Esophagus squamous epithelium (tissue), 4 donors: ENCODE data around the gene ZNF622.

Experiments used
- POLR2A ChIP-seq, 4 donors: fragments of 450-650 bp; IDR thresholded peaks; one replicate each; pipeline ENCODE4 v1.6.1; 2017; ENCODE audit warnings: antibody characterized with exemption in 4 of 4, mild to moderate bottlenecking in 4 of 4, moderate library complexity in 3 of 4
- TF ChIP-seq, protein P1 (sequence below), 6 experiments: fragments of 450-650 bp in 4 of 6; fragments of 200-600 bp in 2 of 6; sonication (generic) in 2 of 6; IDR thresholded peaks; one replicate each; pipeline ENCODE4 v1.5.1; 2016 to 2019; ENCODE audit warnings: antibody characterized with exemption in 6 of 6, mild to moderate bottlenecking in 4 of 6, moderate library complexity in 4 of 6

DNA sequence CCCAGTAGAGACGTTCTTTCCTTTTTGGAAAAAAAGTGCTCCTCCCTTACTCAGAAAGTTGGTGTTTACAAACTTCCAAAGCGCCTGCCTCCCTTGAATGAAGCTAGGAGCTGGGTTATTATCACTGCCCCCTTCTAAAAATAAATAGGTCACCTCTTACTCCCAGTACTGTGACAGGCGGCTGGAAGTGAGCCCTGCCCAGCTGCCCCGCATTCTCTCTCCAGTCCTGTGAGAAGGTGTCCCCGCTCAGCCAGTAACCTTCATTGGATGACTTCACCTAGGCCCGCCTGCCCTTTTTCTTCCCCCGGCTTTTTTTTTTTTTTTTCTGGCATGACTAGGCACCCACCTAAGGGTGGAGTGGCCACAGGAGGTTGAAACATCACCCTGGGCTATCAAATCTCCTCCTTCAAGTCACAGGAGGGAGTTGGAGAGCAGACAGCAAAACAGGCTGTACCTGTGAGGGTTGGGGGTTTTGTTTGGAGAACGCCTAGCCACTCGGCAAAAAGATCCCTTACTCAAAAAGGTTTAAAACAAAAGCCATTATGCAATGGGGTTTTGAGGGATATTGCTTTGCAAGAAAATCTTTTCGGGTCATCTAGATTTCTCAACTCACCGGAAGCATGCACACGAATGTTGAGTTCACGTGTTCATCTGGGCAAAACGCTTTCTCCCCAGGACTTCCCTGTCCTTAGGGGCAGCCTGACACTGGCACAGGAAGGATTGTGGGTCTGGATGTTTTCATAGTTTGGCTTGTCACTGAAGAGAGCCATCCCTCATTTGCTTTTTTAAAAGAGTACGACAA lies 43.3 kb upstream of the ZNF622 start:
- TF ChIP-seq POLR2A (IDR thresholded peaks at IDR 0.05): no peak
- TF ChIP-seq, protein P1, sequence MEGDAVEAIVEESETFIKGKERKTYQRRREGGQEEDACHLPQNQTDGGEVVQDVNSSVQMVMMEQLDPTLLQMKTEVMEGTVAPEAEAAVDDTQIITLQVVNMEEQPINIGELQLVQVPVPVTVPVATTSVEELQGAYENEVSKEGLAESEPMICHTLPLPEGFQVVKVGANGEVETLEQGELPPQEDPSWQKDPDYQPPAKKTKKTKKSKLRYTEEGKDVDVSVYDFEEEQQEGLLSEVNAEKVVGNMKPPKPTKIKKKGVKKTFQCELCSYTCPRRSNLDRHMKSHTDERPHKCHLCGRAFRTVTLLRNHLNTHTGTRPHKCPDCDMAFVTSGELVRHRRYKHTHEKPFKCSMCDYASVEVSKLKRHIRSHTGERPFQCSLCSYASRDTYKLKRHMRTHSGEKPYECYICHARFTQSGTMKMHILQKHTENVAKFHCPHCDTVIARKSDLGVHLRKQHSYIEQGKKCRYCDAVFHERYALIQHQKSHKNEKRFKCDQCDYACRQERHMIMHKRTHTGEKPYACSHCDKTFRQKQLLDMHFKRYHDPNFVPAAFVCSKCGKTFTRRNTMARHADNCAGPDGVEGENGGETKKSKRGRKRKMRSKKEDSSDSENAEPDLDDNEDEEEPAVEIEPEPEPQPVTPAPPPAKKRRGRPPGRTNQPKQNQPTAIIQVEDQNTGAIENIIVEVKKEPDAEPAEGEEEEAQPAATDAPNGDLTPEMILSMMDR (IDR thresholded peaks at IDR 0.05): no peak
